ENCODE measurements around the gene MAP2.
"Not testable (repeated sequence)": the region's sequence is repeated elsewhere in the genome, so short reads cannot be mapped to it uniquely, and the experiment has no call there.

The MAP2 gene

DNA sequence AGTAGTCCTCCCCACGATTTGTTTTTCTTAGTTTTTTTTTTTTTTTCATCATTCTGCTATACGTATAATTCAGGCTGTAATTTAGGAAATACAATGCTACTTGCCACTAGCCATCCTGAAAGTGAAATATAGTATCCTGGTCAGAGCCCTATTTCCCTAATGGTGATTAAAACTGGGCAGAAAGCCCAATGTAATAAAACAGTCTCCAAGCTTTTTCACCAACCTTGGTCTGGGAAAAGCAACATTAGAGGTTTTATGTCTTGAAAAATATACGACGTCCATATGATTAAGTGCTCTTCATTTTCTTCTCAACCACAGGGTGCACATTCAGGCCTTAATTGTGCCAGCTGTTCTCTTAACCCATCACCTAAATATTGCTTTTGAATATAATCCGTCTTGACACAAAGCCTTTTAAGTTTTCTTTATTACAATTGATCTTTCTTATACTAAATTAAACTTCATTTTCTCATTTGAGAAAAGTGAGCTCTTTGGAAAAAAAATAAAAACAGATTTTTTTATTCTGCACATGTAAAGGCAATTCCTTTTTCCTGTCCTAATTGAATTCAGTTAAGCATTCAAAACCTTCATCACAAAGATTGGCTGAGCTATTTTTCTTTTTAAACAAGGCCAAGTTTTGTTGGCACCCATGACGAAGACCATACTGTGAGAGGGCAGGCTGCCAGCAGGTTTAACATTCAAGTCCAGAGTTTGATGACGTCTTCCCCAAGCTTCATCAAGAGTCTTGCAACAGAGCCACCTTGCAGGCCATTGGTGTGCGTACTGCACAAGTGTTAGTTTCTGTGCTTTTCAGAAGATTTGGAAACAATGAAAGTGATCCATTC, 52.7 kb downstream of the MAP2 start:
- no peak for ATAC-seq

DNA sequence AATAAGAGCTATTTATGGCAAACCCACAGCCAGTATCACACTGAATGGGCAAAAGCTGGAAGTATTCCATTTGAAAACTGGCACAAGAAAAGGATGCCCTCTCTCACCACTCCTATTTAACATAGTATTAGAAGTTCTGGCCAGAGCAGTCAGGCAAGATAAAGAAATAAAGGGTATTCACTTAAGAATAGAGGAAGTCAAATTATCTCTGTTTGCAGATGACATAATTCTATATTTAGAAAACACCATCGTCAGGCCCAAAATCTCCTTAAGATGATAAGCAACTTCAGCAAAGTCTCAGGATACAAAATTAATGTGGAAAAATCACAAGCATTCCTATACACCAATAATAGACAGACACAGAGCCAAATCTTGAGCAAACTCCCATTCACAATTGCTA, 68.4 kb downstream of the MAP2 start:
- ATAC-seq: not testable (repeated sequence)

DNA sequence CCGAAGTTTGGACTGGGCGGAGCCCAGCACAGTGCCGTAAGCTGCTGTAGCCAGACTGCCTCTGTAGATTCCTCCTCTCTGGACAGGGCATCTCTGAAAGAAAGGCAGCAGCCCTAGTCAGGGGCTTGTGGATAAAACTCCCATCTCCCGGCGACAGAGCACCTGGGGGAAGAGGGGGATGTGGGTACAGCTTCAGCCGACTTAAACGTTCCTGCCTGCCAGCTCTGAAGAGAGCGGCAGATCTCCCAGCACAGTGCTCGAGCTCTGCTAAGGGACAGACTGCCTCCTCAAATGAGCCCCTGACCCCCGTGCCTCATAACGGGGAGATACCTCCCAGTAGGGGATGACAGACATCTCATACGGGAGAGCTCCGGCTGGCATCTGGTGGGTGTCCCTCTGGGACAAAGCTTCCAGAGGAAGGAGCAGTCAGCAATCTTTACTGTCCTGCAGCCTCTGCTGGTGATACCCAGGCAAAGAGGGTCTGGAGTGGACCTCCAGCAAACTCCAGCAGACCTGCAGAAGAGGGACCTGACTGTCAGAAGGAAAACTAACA, 71.3 kb downstream of the MAP2 start:
- ATAC-seq: not testable (repeated sequence)

DNA sequence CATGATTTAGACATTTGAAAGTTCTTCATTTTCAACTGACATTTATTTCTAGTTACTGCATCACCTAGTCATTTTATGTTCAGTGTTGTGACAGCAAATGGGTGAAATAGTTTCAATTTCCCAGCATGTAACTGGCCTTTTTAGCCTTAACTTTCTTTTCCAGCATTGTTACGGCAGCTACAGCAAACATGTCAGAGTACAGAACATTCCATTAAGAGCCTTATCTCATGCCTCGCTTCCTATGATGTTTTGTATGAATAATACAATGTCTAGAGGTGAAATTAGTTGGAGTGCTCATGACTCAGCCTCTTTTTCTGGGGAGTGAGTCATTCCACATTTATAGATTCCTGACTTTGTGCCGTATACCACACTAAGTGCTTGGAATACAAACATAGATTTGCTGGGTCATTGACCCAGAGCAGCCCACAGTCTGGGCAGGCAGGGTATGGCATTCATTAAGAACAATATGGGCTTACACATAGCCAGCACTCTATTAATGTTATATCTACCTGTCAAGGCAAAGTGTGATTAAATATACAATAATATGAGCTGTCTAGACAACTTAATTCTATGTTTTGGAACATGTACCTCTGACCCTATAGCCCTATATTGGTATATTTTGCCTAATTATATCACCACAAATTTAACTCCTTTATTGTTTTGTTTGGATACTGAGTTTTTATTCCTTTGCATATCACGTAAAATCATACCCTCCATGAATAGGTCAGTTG, 72.2 kb downstream of the MAP2 start:
- no peak for ATAC-seq

DNA sequence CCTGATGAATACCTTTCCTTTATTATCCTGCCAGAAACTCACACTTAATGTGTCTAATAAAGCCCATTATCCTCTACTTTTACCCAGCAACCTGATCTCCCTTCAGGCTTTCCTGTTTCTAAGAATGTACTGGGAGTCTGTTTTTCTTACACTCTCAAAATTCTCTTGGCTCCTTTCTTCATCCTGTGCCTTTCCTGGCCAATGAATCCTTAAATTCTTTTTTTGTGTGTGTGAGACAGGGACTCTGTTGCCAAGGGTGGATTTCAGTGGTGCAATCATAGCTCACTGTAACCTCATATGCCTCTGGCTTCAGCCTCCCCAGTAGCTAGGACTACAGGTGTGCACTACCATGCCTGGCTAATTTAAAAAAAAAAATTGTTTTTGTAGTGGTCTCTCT, 72.7 kb downstream of the MAP2 start:
- no peak for ATAC-seq

DNA sequence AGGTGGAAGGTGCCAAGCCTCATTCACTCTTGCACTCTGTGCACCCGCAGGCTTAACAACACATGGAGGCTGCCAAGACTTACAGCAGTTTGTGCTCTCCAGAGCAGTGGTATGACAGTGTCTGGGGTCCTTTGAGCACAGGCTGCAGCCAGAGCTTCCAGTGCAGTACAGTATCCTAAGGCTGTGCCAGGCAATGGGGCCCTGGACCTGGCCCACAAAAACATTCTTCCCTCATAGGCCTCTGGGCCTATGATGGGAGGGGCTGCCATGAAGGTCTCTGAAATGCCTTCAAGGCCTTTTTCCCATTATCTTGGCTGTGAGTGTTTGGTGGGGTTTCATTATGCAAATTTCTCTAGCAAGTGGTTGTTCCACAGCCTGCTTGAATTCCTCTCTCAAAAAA, 74.8 kb downstream of the MAP2 start:
- ATAC-seq: no peak

DNA sequence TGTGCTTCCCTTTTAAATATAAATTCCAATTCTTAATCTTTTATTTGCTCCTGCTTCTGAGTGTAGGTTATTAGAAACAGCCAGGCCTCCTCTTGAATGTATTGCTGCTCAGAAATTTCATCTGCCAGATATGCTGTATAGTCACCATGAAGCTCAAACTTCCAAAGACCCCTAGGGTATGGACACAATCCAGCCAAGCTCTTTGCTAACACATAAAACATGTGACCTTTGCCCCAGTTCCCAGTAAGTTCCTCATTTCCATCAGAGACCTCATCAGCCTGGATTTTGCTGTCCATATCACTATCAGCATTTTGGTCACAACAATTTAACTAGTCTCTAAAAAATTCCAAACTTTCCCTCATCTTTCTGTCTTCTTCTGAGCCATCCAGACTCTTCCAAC, 75.2 kb downstream of the MAP2 start:
- no peak for ATAC-seq

DNA sequence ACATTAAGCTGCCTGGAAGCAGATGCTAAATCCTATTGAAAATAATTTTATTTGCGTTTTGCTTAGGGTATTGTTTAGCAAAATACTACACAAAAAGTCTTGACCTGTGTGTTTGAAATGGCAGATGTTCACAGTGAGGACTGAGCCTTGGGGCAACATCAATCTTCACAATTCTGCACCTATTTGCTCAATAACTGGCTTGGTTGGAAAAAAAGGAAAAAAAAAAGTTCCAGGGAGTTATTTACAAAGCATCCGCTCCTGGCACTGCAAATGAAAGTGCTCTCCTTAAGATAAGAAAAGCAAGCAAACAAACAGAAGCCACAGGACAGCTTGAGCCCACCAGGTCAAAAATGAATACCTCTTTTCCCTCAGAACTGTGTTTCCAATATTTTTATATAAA, 77.7 kb downstream of the MAP2 start:
- no peak for ATAC-seq

DNA sequence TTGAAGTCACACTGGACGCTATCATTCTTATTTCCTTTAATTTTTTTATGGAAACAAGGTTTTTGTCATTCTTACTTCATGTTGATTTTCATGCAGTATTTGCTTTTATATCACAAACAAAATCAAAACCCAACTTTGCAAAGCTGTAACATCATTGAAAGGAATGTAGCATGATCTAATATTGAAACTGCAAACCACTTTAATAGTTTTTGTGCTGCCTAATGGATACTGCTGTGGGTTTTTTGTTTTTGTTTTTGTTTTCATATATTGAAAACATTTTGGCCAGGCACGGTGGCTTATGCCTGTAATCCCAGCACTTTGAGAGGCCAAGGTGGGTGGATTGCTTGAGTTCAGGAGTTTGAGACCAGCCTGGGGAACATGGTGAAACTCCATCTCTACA, 81.6 kb downstream of the MAP2 start:
- ATAC-seq: no peak

DNA sequence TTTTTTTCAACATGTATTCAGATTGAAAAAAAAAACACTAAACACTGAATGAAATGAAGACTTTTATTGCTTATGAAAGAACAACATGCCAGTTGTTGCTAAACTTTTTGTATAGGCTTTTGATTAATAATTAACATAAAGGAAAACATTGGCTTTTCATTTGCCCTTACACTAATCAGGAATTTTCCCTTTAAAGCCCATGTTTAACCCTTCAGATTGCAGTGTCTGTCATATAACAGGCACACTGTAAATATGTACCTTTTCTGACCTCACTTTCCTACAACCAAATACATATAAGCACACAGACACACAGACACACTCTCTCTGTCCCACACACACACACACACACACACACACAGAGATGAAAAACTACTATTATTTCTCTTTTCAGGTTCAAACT, 84.4 kb downstream of the MAP2 start:
- ATAC-seq: no peak

DNA sequence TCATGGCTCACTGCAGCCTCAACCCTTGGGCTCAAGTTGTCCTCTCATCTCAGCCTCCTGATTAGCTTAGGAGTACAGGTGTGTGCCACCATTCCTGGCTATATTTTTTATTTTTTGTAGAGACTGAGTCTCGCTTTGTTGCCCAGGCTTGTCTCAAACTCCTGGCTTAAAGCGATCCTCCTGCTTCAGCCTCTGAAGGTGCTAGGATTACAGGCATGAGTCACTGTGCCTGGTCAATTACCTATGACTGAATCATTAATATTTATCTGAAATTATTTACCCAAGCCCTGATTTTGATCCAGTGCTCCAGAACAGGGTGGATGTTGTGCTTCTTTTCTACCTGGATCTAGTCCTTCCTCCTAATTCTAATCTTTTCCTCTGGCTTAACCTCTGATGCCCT, 87.8 kb downstream of the MAP2 start:
- ATAC-seq: no peak

DNA sequence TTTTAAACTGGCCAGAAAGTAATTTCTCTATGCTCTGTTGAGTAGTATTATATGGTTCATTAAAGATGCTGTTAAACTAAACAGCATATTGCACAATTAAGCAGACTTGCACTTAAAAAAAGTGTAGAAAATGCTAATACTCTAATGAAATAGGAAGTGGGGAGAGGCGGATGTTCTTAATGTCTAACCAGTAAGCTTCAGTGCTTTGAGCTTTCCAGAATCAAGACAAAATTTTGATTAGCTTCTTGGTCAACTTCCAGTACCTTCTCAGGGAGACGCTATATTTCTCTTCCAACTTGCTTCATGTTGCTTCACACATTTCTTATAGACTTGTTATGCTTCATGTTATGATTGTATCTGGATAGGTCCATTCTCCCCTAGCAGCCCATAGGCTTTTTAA, 89.1 kb downstream of the MAP2 start:
- no peak for ATAC-seq

DNA sequence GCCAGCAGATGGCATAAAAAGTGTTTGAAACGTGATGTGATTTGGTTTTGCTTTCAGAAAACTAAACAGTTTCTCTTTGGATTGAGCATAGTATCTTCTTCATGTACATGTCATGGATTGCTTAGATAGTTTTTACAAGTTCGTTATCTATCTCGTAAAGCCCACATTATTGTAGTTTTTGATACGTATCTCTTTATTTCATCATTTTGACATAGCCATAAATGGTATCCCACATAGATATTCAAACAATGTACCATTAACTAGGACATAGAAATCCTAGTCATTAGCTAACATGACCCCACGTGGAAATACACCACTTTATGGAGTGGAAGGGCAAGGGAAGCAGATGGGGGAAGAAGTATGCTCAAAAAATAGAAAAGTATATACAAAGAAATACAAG, 93.6 kb downstream of the MAP2 start:
- no peak for ATAC-seq

DNA sequence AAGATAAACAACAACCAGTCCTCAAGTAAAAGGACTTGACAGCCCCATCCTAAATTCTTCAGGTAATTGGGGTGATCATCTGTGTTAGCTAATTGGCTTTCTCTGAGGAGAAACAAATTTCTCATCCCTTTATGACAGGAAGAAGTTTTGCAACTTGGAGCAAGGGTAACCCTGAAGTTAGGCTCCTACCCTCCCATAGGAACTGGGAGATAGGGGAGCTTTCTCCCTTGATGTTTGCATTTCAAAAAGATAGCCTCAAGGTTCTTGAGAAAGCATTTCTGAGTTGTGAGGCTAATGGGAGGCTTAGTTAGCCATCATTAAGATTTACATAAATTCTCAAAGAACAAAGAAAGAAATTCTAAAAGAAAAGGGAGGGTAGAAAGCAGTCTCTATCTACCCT, 95.4 kb downstream of the MAP2 start:
- no peak for ATAC-seq

DNA sequence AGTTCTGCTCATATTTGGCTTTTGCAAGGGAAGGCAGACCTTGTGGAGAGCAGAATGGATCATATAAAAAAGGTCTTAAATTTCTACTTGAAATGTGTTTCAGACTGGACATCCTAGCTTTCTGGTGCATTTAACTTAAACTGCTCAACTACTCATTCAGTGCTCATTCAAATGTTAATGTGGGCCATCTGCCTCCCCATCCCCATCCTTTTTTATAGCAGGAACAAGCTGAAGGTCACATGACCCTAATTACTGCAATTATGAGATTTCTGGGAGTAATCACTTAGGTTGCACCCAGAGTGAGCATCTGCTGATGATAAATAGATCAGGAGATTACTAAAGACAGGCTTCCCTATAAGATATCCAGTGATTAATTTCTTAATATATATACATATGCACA, 96.1 kb downstream of the MAP2 start:
- ATAC-seq: no peak

DNA sequence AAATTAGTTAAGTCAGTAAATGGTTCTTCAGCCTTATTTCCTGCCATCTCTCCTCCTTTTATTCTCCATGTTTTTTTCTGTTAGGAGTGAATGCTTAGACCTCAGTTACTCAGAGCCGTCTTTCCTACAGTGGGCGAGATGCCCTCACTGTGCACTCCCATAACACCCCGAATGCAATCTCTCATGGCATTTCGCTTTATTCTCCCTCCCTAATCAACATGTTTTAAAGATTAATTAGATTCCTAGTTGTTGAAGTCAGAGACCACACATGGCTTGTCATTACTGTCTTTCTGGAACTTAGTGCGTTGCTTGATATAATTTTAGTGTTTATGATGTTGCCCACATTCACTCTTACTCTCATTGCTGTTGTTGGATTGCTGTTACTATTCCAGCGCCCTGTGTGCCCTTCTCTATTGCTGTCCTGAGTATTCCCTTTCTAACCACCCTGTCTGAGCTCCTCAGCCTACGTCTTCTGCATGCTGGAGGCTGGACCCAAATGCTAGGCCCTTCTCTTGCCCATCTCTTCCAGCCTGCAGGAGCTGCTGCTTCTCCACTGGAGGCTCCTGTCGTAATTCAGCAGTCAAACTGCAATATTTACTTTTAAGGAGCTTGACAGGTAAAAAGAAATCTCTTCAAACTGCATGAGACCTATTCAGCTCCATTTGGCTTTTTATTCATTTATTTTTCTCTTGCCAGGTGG, 99.3 kb downstream of the MAP2 start:
- ATAC-seq: no peak

DNA sequence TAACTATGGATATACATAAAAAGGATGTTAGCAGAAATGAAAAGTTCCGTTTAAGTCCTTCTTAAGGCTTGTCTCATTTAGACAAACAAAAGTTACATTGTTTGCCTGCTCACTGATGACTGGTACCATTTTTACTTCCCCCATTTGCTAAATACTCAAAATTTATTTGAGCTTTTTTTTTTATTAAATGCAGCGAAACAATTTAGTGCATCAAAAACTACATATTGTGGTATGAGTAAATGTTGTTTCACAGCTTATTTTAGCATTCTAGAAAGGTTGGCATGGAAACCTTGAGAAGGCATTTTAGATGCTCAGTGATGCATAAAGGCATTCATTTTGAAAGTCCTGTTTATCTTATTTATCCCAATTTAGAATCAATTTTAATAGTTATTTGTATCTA, 100.0 kb downstream of the MAP2 start:
- no peak for ATAC-seq

DNA sequence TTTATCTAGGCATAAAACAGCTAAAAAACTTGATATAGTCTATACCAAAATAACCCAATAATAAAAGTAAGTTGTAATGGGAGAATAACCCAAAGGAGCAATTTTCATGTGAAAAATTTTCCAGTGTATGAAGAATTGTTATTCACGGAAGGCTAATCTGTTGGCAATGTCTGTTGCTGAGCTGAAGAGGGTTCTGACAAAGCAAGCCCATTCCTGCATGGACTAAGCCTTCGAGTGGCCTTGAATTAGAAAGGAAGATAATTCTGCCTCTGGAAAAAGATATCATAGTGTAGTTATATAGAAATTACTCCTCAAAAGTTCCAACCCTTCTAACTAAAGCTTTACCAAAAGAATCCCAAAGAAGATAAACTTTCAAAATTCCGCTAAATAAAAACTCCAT, 101.5 kb downstream of the MAP2 start:
- ATAC-seq: no peak

DNA sequence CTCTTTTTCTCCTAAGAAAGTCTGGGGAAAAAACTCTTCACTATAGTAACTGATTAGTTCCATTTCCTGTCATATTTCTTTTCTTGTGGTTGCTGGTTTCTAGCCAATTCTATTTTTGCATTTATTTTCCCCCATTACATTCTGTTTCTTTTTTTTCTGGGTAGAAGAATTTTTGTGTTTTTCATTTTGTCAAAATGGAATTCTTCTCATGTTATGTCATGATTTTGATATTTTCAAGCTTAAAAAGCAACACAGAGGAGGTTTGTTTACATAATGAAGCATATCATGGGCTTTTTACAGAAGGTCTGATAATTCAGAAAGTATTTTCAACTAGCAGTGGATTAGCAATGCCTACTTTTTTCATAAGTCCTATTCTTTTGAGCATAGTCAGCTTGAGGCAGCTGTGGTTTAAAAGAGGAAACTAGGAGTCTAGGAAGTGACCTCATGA, 102.0 kb downstream of the MAP2 start:
- no peak for ATAC-seq

DNA sequence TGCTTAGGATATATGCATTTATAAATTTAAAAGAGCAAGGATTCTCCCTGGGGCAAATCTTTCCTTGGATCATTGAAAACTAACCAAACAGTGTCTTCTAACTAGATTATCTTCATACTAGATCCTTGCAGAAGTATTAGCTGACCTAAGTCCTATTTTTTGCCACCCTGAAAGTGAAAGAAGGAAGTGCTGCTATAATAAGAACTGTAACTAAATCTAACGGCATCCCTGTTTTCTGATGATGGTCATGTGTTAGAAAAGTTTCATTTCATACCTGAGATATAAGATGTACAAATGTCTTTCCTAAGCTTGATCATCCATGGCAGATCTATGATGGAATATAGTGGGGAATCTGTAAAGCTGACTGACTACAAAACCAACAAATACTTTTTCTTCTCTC, 102.7 kb downstream of the MAP2 start:
- no peak for ATAC-seq

DNA sequence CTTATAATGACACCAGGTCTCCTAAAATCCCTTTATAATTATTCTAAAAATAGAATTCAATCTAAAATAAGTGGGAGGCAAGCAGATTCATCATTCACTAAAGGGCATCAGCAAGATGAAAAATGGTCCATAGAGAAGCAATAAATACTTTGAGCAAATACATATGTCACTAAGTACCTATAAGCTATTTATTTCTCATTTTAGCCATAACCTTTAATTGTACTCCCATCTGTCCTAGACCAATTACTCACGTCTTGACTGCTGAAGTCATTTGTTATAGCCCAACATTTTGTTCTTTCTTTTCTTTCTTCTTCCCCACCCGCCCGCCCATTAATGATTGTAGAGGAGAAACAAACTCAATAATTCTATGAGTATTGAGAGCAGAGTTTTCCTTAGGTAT, 105.7 kb downstream of the MAP2 start:
- no peak for ATAC-seq

DNA sequence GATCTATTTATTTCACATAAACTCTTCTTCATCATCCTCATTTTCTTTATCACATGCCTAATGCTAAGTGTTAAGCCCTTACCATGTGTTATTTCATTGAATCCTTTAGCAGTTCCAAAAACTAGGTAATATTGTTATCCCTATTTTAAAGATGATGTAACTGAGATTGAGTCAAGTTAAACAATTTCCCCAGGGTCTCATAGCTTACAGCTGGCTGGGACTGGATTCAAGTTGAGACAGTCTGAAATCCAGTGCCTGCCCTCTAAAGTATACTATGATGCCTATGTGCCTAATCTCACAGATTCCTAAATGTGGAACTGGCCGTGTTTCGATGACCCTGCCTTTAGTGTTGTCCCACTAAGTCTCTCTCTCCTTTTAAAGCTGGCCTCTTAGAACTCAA, 108.5 kb downstream of the MAP2 start:
- no peak for ATAC-seq

DNA sequence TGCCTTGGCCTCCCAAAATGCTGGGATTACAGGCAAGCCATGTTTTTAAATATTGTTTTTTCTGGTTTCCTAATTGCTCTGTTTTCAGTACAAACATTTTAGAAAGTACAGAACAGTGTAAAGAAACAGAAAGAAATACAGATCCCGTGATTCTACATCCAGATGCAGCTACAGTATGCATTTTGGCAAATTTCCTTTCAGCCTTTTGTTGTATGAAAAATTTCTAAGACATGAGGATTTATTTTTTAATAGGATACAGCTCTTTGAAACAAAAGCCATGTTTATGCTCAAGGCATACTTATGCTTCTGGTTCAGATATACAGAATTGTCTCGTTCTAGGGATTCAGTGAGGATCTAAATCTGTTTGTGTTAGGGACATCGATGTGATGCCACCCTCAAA, 109.5 kb downstream of the MAP2 start:
- ATAC-seq: no peak

DNA sequence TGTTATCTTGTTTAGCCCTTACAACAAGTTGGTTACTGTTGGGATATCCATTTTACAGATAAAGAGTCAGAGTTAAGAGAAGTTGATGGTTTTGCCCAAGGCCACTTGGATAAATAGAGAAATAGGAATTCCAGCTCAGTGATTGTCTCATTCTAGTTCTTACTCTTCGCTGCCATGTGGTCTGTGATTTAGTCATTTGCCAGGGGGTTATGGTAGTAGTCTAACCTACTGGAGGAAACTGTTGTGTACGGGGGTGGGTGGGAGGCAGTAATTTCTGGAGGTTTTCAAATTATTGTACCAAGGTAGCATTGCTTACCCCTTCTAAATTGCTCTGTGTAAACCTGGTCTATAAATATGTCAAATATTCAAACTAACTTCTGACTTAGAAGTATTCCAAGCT, 110.4 kb downstream of the MAP2 start:
- ATAC-seq: no peak

Data from activated CD4-positive, CD25-positive, alpha-beta regulatory T cell treated with anti-CD3 and anti-CD28 coated beads, Interleukin-2, amount 50 U/mL, for 24 hours (primary cell).